ENCODE results near the gene DYNLT4. TPM values are rescaled to one million over a fixed set of nuclear protein-coding genes. Genes with fewer than 3 reads are reported as not detected.
A peak's percentile ranks its signal among the peaks of the same experiment; 100 is the strongest.

The DYNLT4 gene
- total and polyA plus RNA-seq, 2 of the 13 experiments (the other 11 are each of a cell fraction or from before 2014, with no cell fraction given), result 0.77 TPM; not detected in 1

- TF ChIP-seq ARID4A (CRISPR knock-in tag; IDR thresholded peaks at IDR 0.05; ENCODE audit: borderline replicate concordance) (0 out of 2 replicates have a peak, but pooled peaks have one; percentile 13), ZBTB7B (CRISPR knock-in tag; IDR thresholded peaks at IDR 0.05) (peak; percentile 68; the same call in 1 of the 2 replicates), KDM6A (CRISPR knock-in tag; IDR thresholded peaks at IDR 0.05; ENCODE audit: low read depth) (no peak), ZFY (CRISPR knock-in tag; IDR thresholded peaks at IDR 0.05) (no peak), ZNF605 (CRISPR knock-in tag; IDR thresholded peaks at IDR 0.05) (0 out of 2 replicates have a peak, but pooled peaks have one; percentile 24), ZKSCAN5 (CRISPR knock-in tag; IDR thresholded peaks at IDR 0.05) (no peak), FOXO4 (CRISPR knock-in tag; conservative IDR thresholded peaks at IDR 0.05) (no peak), ATF3 (CRISPR knock-in tag; IDR thresholded peaks at IDR 0.05) (no peak), TMF1 (CRISPR knock-in tag; IDR thresholded peaks at IDR 0.05; ENCODE audit: low read depth) (no peak), DRAP1 (CRISPR knock-in tag; IDR thresholded peaks at IDR 0.05) (peak; percentile 18; the same call in 1 of the 2 replicates), NAIF1 (CRISPR knock-in tag; IDR thresholded peaks at IDR 0.05; ENCODE audit: borderline replicate concordance) (no peak), ZNF552 (CRISPR knock-in tag; IDR thresholded peaks at IDR 0.05; ENCODE audit: borderline replicate concordance) (no peak), SATB2 (CRISPR knock-in tag; IDR thresholded peaks at IDR 0.05) (no peak), PTBP1 (IDR thresholded peaks at IDR 0.05; ENCODE audit: low read depth, low read length, poor library complexity, severe bottlenecking) (no peak), ZBTB44 (CRISPR knock-in tag; IDR thresholded peaks at IDR 0.05) (no peak), ZNF569 (CRISPR knock-in tag; IDR thresholded peaks at IDR 0.05; ENCODE audit: borderline replicate concordance) (no peak), PBX3 (CRISPR knock-in tag; IDR thresholded peaks at IDR 0.05; ENCODE audit: borderline replicate concordance) (no peak)
These were observed 20.9 kb downstream of the DYNLT4 start (continued) for GRCh38 chr1:44786138-44786840.
